Calu3 (cell line): Measurements from ENCODE around the gene ITGA11. TPM values are rescaled to one million over a fixed set of nuclear protein-coding genes. Genes with fewer than 3 reads are reported as not detected.

ENCODE experiments used
- BruUV-seq: library from RNA; stranded (reverse); fragments of 400-500 nt; replicated peaks from 2 replicates; lab custom pipeline; 2021; lab: Mats Ljungman, UMichigan
- CTCF ChIA-PET: fragments of 300-600 bp; sonication (Branson Sonifier 250); formaldehyde crosslinking; loops from one replicate; lab custom pipeline; 2022; ENCODE audit warnings: antibody characterized with exemption; lab: Charles Lee
- DNase-seq: peaks from one replicate; pipeline ENCODE4 v3.0.0; 2022
- H3K27ac Mint-ChIP-seq: one replicate; pipeline ENCODE4 v1.8.0; 2022; ENCODE audit warnings: mixed read lengths; ENCODE audit not compliant: unreplicated experiment
- H3K27me3 Mint-ChIP-seq: one replicate; pipeline ENCODE4 v1.8.0; 2022; ENCODE audit warnings: mixed read lengths; ENCODE audit not compliant: unreplicated experiment
- H3K36me3 Mint-ChIP-seq: one replicate; pipeline ENCODE4 v1.8.0; 2022; ENCODE audit warnings: mild to moderate bottlenecking, moderate library complexity, mixed read lengths; ENCODE audit not compliant: insufficient read depth, unreplicated experiment
- H3K4me1 Mint-ChIP-seq: one replicate; pipeline ENCODE4 v1.8.0; 2022; ENCODE audit warnings: mild to moderate bottlenecking, low read depth, mixed read lengths; ENCODE audit not compliant: unreplicated experiment
- H3K4me3 Mint-ChIP-seq: one replicate; pipeline ENCODE4 v1.8.0; 2022; ENCODE audit warnings: mild to moderate bottlenecking, low read depth, moderate library complexity, mixed read lengths; ENCODE audit not compliant: unreplicated experiment
- H3K9me3 Mint-ChIP-seq: one replicate; pipeline ENCODE4 v1.8.0; 2022; ENCODE audit warnings: low read depth, mixed read lengths; ENCODE audit not compliant: unreplicated experiment
- CTCF ChIP-seq: fragments of 200-600 bp; IDR thresholded peaks from one replicate; pipeline ENCODE4 v1.8.0; 2022; ENCODE audit warnings: antibody characterized with exemption; ENCODE audit not compliant: unreplicated experiment
- intact Hi-C: fragments of 100-400 bp; cut with micrococcal nuclease; formaldehyde crosslinking; loops from one replicate; pipeline ENCODE4 v1.10.0; 2022; ENCODE audit not compliant: unreplicated experiment
- total RNA-seq: library from RNA; stranded (reverse); gene quantifications from 2 replicates; pipeline ENCODE4 v1.2.3, GENCODE V29; 2022

The ITGA11 gene
- total RNA-seq, 1 experiment from 2014 or later = not detected

- BruUV-seq = no TSS peak
- DNase-seq = no peak
- no peaks in the 10 kb centered on the region for H3K9me3 Mint-ChIP-seq
- peaks cover 96% of the 10 kb centered on the region for H3K27me3 Mint-ChIP-seq
- intact Hi-C loops = no loop called here
- TF ChIP-seq CTCF = no peak
- CTCF ChIA-PET = no interaction called here
- H3K4me1 Mint-ChIP-seq = no peaks in the 10 kb centered on the region
- H3K27ac Mint-ChIP-seq = no peak overlapping the region
- no peaks in the 10 kb centered on the region for H3K36me3 Mint-ChIP-seq
- H3K4me3 Mint-ChIP-seq = no peak overlapping the region
These were observed 28.2 kb upstream of the ITGA11 start for GRCh38 chr15:68460166-68460565.

- no peaks in the 10 kb centered on the region for H3K9me3 Mint-ChIP-seq
- no TSS peak for BruUV-seq
- H3K36me3 Mint-ChIP-seq = no peaks in the 10 kb centered on the region
- DNase-seq = no peak
- no peak overlapping the region for H3K4me3 Mint-ChIP-seq
- intact Hi-C loops = no loop called here
- peaks cover 88% of the 10 kb centered on the region for H3K27me3 Mint-ChIP-seq
- H3K4me1 Mint-ChIP-seq = no peaks in the 10 kb centered on the region
- H3K27ac Mint-ChIP-seq = no peak overlapping the region
- CTCF ChIA-PET = no interaction called here
- TF ChIP-seq CTCF = no peak
These were observed 18.2 kb upstream of the ITGA11 start for GRCh38 chr15:68450192-68450591.

GRCh38 chr15:68449389-68449788 is 17.4 kb upstream of the ITGA11 start:
- DNase-seq = no peak
- Mint-ChIP-seq H3K4me1 (no peaks in the 10 kb centered on the region), H3K36me3 (no peaks in the 10 kb centered on the region), H3K27me3 (peaks cover 88% of the 10 kb centered on the region), H3K27ac (no peak overlapping the region), H3K9me3 (no peaks in the 10 kb centered on the region), H3K4me3 (no peak overlapping the region)
- CTCF ChIA-PET = no interaction called here
- no peak for TF ChIP-seq CTCF
- intact Hi-C loops = no loop called here
- BruUV-seq = no TSS peak

- Mint-ChIP-seq H3K27ac (no peak overlapping the region), H3K4me1 (no peaks in the 10 kb centered on the region), H3K27me3 (peaks cover 88% of the 10 kb centered on the region), H3K9me3 (no peaks in the 10 kb centered on the region), H3K36me3 (no peaks in the 10 kb centered on the region), H3K4me3 (no peak overlapping the region)
- no peak for DNase-seq
- intact Hi-C loops = no loop called here
- no TSS peak for BruUV-seq
- CTCF ChIA-PET = interaction anchor here (1.1 kb wide), 1 partner anchor 91 kb away, joined by 3 read pairs; no protein-coding TSS in a partner anchor
- TF ChIP-seq CTCF = no peak
These were observed 16.2 kb upstream of the ITGA11 start for GRCh38 chr15:68447976-68448755.
